Aorta (tissue), 5 donors: ENCODE measurements around the gene DCC. TPM values are rescaled to one million over a fixed set of nuclear protein-coding genes. Genes with fewer than 3 reads are reported as not detected.

Experiments
- ATAC-seq: fragments of 200-7000 bp; cut with Tn5 transposase; one replicate; pipeline ENCODE4 v1.9.1; 2022; ENCODE audit warnings: moderate library complexity; ENCODE audit not compliant: low FRiP score
- DNase-seq, 2 donors: peaks; one replicate each; pipeline ENCODE4 v3.0.0-alpha.2; 2020
- H3K27ac ChIP-seq, 2 donors: one replicate each; pipeline ENCODE4 v1.5.1; 2013; ENCODE audit warnings: low read length in 2 of 2, mild to moderate bottlenecking in 2 of 2, moderate library complexity in 2 of 2, control low read depth in 1 of 2, inconsistent platforms in 1 of 2, low read depth in 1 of 2
- H3K27me3 ChIP-seq, 2 donors: one replicate each; pipeline ENCODE4 v1.6.1; 2013; ENCODE audit warnings: control low read depth in 1 of 2, low read length in 1 of 2, mild to moderate bottlenecking in 1 of 2, moderate library complexity in 1 of 2; ENCODE audit not compliant: insufficient read depth in 2 of 2, control insufficient read depth in 1 of 2
- H3K36me3 ChIP-seq, 2 donors: one replicate each; pipeline ENCODE4 v1.6.1; 2013; ENCODE audit warnings: control low read depth in 1 of 2, low read length in 1 of 2, mild to moderate bottlenecking in 1 of 2; ENCODE audit not compliant: insufficient read depth in 2 of 2, control insufficient read depth in 1 of 2
- H3K4me1 ChIP-seq, 2 donors: one replicate each; pipeline ENCODE4 v1.6.1; 2013; ENCODE audit warnings: low read length in 2 of 2, control low read depth in 1 of 2, mild to moderate bottlenecking in 1 of 2, moderate library complexity in 1 of 2; ENCODE audit not compliant: insufficient read depth in 2 of 2, control insufficient read depth in 1 of 2
- H3K4me3 ChIP-seq, 2 donors: one replicate each; pipeline ENCODE4 v1.5.1; 2013; ENCODE audit warnings: low read length in 2 of 2, control low read depth in 1 of 2, mild to moderate bottlenecking in 1 of 2
- H3K9me3 ChIP-seq: one replicate; pipeline ENCODE4 v1.6.1; 2013; ENCODE audit warnings: mild to moderate bottlenecking, low read length; ENCODE audit not compliant: control insufficient read depth
- WGBS, 2 donors: extraction: QIAGEN DNeasy Blood & Tissue Kit; methylation state at CpG; one replicate each; pipeline ENCODE4 v1.1.7; 2013; 5-methylcytosine and 5-hydroxymethylcytosine counted together
- intact Hi-C, 2 donors: fragments of 100-400 bp; cut with DNase I; formaldehyde crosslinking; loops; one replicate each; pipeline versions ENCODE4 v1.14.2 to v1.15.0; 2022
- polyA plus RNA-seq, 2 donors: library from polyadenylated mRNA; stranded (reverse); fragments of 200-250 nt; gene quantifications; one replicate each; pipeline ENCODE4 v1.2.3, GENCODE V29; 2013
- total RNA-seq, 2 donors: library from RNA; stranded (reverse); fragmentation: NEBNext Ultra II Directional; extraction: Animal tissue kit (Norgen Biotek cat#: 25700); gene quantifications; one replicate each; pipeline ENCODE4 v1.2.1, GENCODE V29; 2021
- donor health status: healthy with polysubstance abuse.
- donor health status: Bipolar disorder and iron deficiency.
- donor health status: DM: no; HTN: no; CAD: no.
- donor health status: DM: no; HTN: no; CAD: no.
- donor health status: DM: yes; HTN: yes; CAD: no.

The DCC gene
- total and polyA plus RNA-seq, 4 donors: 0.78 TPM; not detected in 3

DNA sequence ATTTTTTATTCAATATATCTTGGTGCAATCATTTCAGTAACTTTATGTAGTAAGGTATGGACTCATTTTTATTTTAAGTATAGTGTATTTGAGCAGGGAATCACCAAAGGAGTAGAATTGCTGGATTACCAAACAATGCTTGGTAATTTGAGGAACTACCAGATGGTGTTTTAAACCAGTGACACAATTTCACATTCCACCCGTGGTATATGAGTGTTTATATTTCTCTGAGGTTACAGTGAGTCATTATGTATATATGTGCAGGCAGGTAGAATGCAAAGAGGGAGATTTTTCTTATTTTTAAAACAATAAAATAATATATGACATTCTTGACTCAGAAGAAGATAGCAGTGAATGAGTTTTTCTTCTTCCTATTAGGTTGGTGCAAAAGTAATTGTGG, 596.9 kb downstream of the DCC start:
- ATAC-seq: no peak
- 3 to 11% methylated on average over 1 of the region's 1 CpG for WGBS, 2 donors

DNA sequence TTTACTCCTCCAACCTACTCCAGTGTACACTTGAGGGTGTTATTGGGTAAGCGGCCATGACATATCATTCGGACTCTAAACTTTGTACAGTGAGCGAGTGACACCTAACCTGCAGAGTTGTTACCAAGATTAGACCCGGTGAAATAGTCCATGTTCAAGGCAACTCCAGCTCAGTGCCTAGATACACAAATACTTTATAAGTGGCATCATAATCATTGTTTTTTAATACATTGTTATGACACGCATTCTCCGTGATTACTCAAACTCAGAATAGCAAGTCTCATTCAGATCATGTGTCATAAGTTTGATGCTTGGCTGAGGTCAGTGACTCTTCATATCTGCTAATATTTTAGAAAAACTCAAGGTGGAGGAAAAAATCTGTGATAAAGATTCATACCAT, 597.8 kb downstream of the DCC start:
- Histone ChIP-seq H3K4me1 (no peaks in the 10 kb centered on the region), H3K27ac (no peak overlapping the region), H3K27me3 (no peaks in the 10 kb centered on the region), H3K4me3 (no peak overlapping the region), H3K9me3 (no peaks in the 10 kb centered on the region), H3K36me3 (no peaks in the 10 kb centered on the region)
- WGBS, 2 donors: 90 to 92% methylated on average over 6 of the region's 6 CpGs
- DNase-seq: no peak
- intact Hi-C loops: no loop called here
- ATAC-seq: no peak

More for the DNA sequence above, 596.9 kb downstream of the DCC start:
- Histone ChIP-seq H3K36me3 (no peaks in the 10 kb centered on the region), H3K4me1 (no peaks in the 10 kb centered on the region), H3K9me3 (no peaks in the 10 kb centered on the region), H3K27me3 (no peaks in the 10 kb centered on the region), H3K27ac (no peak overlapping the region), H3K4me3 (no peak overlapping the region)
- intact Hi-C loops: no loop called here
- DNase-seq: no peak

DNA sequence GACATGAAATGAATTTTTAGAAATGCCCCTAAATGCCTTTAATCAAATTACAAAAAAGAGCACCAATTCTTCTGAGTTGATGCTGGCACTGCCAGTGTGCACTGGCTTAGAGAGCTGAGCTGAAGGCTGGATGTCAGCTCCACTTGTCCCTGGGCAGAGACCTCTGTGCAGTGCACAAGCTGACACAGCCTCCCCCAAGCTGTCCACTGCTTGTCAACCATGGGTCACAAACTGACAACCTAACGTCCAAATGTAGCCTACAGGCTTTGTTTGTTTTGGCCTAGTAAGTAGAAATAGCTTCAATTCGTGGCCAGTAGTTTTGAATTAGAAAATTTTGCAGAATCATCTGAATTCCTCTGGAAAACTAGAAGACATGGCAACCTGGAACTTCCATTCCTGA, 605.6 kb downstream of the DCC start:
- no peak for DNase-seq
- intact Hi-C loops: no loop called here
- H3K27me3 ChIP-seq: no peaks in the 10 kb centered on the region
- no peaks in the 10 kb centered on the region for H3K4me1 ChIP-seq
- H3K27ac ChIP-seq: no peak overlapping the region
- no peak for ATAC-seq
- H3K36me3 ChIP-seq: no peaks in the 10 kb centered on the region
- WGBS, 2 donors: 4 to 5% methylated on average over 2 of the region's 2 CpGs
- no peaks in the 10 kb centered on the region for H3K9me3 ChIP-seq
- H3K4me3 ChIP-seq: no peak overlapping the region

DNA sequence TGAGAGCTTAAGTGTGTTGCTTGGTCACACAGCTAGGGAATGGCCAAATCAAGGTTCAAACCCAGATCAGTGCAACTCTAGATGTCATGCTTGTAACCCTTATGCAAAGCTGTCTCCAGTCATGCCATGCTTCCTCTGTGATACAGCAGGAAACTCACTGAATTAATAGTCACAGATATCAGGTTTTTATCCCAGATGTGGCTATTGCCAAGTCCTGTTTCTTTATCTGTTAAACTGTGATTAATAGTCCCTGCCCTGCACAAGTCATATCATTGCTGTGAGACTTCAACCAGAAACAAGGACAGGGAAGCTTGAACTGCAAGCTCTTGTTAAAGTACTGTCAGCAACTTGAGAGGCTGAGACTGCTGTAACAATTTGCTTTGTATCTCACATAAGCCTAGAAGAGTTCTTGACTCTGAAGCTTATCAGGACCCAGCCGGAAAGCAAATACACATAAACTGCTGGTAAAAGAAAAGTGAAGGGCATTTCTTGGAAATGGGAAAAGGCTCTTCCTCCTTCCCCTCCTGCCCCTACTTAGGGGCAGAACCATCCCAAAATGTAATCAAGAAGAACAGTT, 609.0 kb downstream of the DCC start:
- ATAC-seq (no peak), DNase-seq (no peak)
- Histone ChIP-seq H3K4me3 (no peak overlapping the region), H3K36me3 (no peaks in the 10 kb centered on the region), H3K27ac (no peak overlapping the region), H3K27me3 (no peaks in the 10 kb centered on the region), H3K4me1 (no peaks in the 10 kb centered on the region), H3K9me3 (no peaks in the 10 kb centered on the region)
- WGBS, 2 donors: 22 to 48% methylated on average over 1 of the region's 1 CpG
- intact Hi-C loops: no loop called here

DNA sequence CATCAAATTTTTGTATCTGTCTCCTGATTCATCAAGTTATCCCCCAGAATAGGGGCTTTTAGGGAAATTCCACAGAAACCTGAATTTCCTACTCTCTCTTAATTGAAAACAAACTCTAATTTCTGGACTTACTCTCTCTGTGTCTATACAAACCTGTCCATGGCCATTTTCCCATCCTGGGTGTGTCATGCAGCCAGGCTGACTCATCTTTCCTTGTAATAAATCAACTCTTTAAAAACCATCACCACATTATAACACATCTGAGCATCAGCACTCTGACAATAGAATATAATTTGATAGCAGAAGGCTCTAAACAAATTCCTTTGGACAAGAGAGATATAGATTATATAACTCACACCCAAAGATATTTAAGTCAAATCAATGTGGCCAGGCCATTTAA, 610.2 kb downstream of the DCC start:
- no peaks in the 10 kb centered on the region for H3K36me3 ChIP-seq
- intact Hi-C loops: no loop called here
- ATAC-seq (no peak), DNase-seq (no peak)
- no peak overlapping the region for H3K27ac ChIP-seq
- H3K9me3 ChIP-seq: no peaks in the 10 kb centered on the region
- H3K4me1 ChIP-seq: no peaks in the 10 kb centered on the region
- H3K27me3 ChIP-seq: no peaks in the 10 kb centered on the region
- H3K4me3 ChIP-seq: no peak overlapping the region

DNA sequence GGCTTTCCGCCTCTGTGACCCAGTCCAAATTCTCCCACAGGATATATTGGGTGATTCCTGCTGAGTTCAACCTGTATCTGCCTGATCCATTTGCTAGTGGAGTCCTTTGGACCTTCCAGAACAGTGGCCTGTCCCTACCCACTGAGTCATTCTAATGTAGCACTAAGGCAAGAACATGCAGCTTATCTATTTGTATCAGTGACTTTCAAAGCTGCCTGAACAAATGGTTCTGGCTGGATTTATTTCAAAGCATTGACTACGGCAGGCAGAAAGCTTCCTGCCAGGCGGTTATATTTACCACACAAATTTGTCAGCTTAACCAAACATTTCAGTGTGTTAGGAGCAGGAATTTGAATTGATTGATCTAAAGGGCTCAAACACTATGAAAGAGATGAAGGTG, 613.4 kb downstream of the DCC start:
- 30 to 33% methylated on average over 3 of the region's 3 CpGs for WGBS, 2 donors
- H3K4me3 ChIP-seq: no peak overlapping the region
- intact Hi-C loops: no loop called here
- H3K4me1 ChIP-seq: no peaks in the 10 kb centered on the region
- H3K36me3 ChIP-seq: no peaks in the 10 kb centered on the region
- DNase-seq: no peak
- H3K9me3 ChIP-seq: no peaks in the 10 kb centered on the region
- no peak for ATAC-seq
- H3K27ac ChIP-seq: no peak overlapping the region
- no peaks in the 10 kb centered on the region for H3K27me3 ChIP-seq

DNA sequence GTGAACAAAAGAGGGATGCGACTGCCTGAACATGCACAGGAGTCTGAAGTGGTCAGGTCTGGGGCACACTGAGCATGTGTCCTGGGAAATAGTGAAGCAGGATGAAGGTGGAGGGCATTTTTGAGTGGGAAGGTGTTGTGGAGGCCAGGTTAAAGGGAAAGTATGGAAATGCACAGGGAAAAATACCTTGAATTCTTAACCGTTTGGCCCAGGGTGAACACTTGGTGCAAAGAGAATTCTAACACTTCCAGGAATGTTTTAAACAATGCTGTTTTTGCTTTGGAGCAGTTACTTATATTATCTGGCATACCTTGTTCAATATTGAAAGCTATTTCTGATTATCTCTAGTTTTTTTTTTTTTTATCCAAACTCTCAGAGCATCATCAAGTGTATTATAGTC, 623.5 kb downstream of the DCC start:
- Histone ChIP-seq H3K9me3 (peaks cover 2% of the 10 kb centered on the region), H3K4me3 (no peak overlapping the region), H3K27me3 (no peaks in the 10 kb centered on the region), H3K36me3 (no peaks in the 10 kb centered on the region), H3K27ac (no peak overlapping the region), H3K4me1 (no peaks in the 10 kb centered on the region)
- intact Hi-C loops: no loop called here
- 44 to 53% methylated on average over 2 of the region's 2 CpGs for WGBS, 2 donors
- no peak for DNase-seq
- ATAC-seq: no peak

DNA sequence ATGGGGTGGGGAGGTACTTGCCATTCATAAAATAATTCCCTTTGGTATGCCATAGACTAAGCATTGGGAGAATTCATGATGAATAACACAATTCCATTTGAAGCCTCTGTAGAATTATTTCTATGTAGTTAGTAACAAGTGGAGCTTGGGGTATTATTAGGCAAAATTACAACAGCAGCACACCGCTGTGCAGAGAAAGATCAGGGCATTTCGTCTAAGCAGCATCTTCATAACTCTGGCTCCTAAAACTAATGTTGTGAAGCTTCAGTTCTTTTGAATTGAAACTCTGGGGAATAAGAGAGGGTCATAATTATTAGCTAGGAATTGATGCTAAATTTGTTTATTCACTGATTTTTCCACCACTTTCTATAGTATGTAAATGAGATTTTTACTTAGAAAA, 630.7 kb downstream of the DCC start:
- intact Hi-C loops: no loop called here
- Histone ChIP-seq H3K27me3 (no peaks in the 10 kb centered on the region), H3K27ac (no peak overlapping the region), H3K36me3 (no peaks in the 10 kb centered on the region), H3K4me3 (no peak overlapping the region), H3K9me3 (no peaks in the 10 kb centered on the region), H3K4me1 (no peaks in the 10 kb centered on the region)
- ATAC-seq (no peak), DNase-seq (no peak)
- 76 to 77% methylated on average over 2 of the region's 2 CpGs for WGBS, 2 donors

DNA sequence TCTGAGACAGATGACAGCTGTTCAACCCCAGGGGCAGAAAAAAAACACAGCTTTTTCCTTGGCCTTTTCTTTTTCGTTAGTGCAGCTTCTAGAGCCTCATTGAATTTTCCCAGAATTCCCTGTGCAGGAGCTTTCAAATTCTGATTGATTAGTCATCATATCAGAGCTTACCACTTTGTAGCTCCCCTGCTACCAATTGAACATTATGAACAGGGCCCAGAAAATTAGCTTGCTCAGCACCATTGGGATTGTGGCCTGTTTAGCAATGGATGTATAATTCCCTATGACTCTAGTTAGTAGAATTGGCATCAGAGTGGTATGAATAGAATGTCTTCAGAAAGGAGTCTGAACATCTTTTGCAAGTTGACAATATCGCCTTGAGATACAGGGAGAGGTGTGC, 631.1 kb downstream of the DCC start:
- Histone ChIP-seq H3K9me3 (no peaks in the 10 kb centered on the region), H3K4me1 (no peaks in the 10 kb centered on the region), H3K27ac (no peak overlapping the region), H3K27me3 (no peaks in the 10 kb centered on the region), H3K36me3 (no peaks in the 10 kb centered on the region), H3K4me3 (no peak overlapping the region)
- DNase-seq (no peak), ATAC-seq (no peak)
- intact Hi-C loops: no loop called here
- WGBS, 2 donors: 64 to 65% methylated on average over 2 of the region's 2 CpGs
